Parathyroid adenoma (tissue), 2 donors: ENCODE measurements around the gene GPRC5B.

Source experiments
- H2AFZ ChIP-seq: fragments of 300-600 bp; sonication (generic); one replicate; pipeline ENCODE4 v1.7.0; 2017; ENCODE audit warnings: antibody characterized with exemption, mild to moderate bottlenecking
- H3K27ac ChIP-seq: fragments of 300-600 bp; sonication (generic); one replicate; pipeline ENCODE4 v1.7.0; 2017
- H3K27me3 ChIP-seq: fragments of 300-600 bp; sonication (generic); one replicate; pipeline ENCODE4 v1.7.0; 2017; ENCODE audit warnings: low read length; ENCODE audit not compliant: control insufficient read depth, insufficient read depth
- H3K36me3 ChIP-seq: fragments of 300-600 bp; sonication (generic); one replicate; pipeline ENCODE4 v1.7.0; 2017; ENCODE audit warnings: low read length; ENCODE audit not compliant: control insufficient read depth, insufficient read depth
- H3K4me1 ChIP-seq: fragments of 300-600 bp; sonication (generic); one replicate; pipeline ENCODE4 v1.7.0; 2017; ENCODE audit warnings: control low read depth
- H3K4me2 ChIP-seq: fragments of 300-600 bp; sonication (generic); one replicate; pipeline ENCODE4 v1.7.0; 2017; ENCODE audit warnings: low read length
- H3K4me3 ChIP-seq: fragments of 300-600 bp; sonication (generic); one replicate; pipeline ENCODE4 v1.7.0; 2017; ENCODE audit warnings: low read depth, low read length
- H3K79me2 ChIP-seq: fragments of 300-600 bp; sonication (generic); one replicate; pipeline ENCODE4 v1.7.0; 2017; ENCODE audit warnings: control low read depth
- H3K9ac ChIP-seq: fragments of 300-600 bp; sonication (generic); one replicate; pipeline ENCODE4 v1.7.0; 2017; ENCODE audit warnings: mild to moderate bottlenecking
- H3K9me3 ChIP-seq: fragments of 300-600 bp; sonication (generic); one replicate; pipeline ENCODE4 v1.7.0; 2017; ENCODE audit warnings: low read length; ENCODE audit not compliant: control insufficient read depth
- TF ChIP-seq, protein P1 (sequence below): fragments of 300-600 bp; sonication (generic); IDR thresholded peaks from one replicate; pipeline ENCODE4 v1.7.0; 2017; ENCODE audit warnings: antibody characterized with exemption, mild to moderate bottlenecking
- donor health status: primary hyperparathyroidism.

The GPRC5B gene

GRCh38 chr16:19909750-19910322, 25.2 kb upstream of the GPRC5B start:
- Histone ChIP-seq H3K27me3 (no peaks in the 10 kb centered on the region), H3K36me3 (no peaks in the 10 kb centered on the region), H3K9me3 (no peaks in the 10 kb centered on the region), H3K9ac (no peak overlapping the region), H3K4me1 (no peaks in the 10 kb centered on the region), H3K27ac (no peak overlapping the region), H3K79me2 (no peaks in the 10 kb centered on the region), H2AFZ (no peak overlapping the region), H3K4me2 (no peak overlapping the region), H3K4me3 (no peak overlapping the region)
- TF ChIP-seq, protein P1, sequence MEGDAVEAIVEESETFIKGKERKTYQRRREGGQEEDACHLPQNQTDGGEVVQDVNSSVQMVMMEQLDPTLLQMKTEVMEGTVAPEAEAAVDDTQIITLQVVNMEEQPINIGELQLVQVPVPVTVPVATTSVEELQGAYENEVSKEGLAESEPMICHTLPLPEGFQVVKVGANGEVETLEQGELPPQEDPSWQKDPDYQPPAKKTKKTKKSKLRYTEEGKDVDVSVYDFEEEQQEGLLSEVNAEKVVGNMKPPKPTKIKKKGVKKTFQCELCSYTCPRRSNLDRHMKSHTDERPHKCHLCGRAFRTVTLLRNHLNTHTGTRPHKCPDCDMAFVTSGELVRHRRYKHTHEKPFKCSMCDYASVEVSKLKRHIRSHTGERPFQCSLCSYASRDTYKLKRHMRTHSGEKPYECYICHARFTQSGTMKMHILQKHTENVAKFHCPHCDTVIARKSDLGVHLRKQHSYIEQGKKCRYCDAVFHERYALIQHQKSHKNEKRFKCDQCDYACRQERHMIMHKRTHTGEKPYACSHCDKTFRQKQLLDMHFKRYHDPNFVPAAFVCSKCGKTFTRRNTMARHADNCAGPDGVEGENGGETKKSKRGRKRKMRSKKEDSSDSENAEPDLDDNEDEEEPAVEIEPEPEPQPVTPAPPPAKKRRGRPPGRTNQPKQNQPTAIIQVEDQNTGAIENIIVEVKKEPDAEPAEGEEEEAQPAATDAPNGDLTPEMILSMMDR: no peak

DNA sequence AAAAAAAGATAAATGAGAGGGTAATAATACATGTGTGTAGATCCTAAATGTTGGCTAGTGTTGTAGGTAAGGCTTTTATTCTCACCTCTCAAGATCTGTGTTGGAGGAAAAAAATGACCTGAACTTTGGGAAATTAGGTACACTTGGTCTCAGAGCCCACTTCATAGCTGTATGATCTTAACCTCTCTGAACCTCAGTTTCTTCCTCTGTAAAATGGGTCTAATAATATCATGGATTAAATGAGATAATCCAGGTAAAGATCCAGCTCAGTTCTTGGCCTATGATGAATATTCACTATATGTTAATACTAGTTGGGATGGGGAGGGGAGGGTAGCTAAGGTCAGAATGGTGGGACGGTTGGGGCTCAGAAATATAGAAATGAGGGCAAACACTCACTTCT, 24.3 kb upstream of the GPRC5B start:
- Histone ChIP-seq H3K4me3 (no peak overlapping the region), H3K9ac (no peak overlapping the region), H3K4me1 (no peaks in the 10 kb centered on the region), H3K27ac (no peak overlapping the region), H3K4me2 (no peak overlapping the region), H2AFZ (no peak overlapping the region), H3K27me3 (no peaks in the 10 kb centered on the region), H3K36me3 (no peaks in the 10 kb centered on the region), H3K79me2 (no peaks in the 10 kb centered on the region), H3K9me3 (no peaks in the 10 kb centered on the region)
- TF ChIP-seq, protein P1: no peak

- Histone ChIP-seq H2AFZ (peak overlapping the region; percentile 67), H3K9me3 (no peaks in the 10 kb centered on the region), H3K27ac (no peak overlapping the region), H3K27me3 (no peaks in the 10 kb centered on the region), H3K79me2 (no peaks in the 10 kb centered on the region), H3K4me3 (no peak overlapping the region), H3K36me3 (no peaks in the 10 kb centered on the region), H3K4me2 (peak overlapping the region; percentile 63), H3K9ac (no peak overlapping the region), H3K4me1 (no peaks in the 10 kb centered on the region)
- TF ChIP-seq, protein P1: peak; percentile 97
Measured at GRCh38 chr16:19907161-19907992, 22.7 kb upstream of the GPRC5B start.

- no peak overlapping the region for H3K27ac ChIP-seq
- no peaks in the 10 kb centered on the region for H3K4me1 ChIP-seq
- no peak overlapping the region for H3K4me3 ChIP-seq
- no peak overlapping the region for H2AFZ ChIP-seq
- H3K27me3 ChIP-seq: no peaks in the 10 kb centered on the region
- H3K9ac ChIP-seq: no peak overlapping the region
- no peaks in the 10 kb centered on the region for H3K9me3 ChIP-seq
- H3K36me3 ChIP-seq: no peaks in the 10 kb centered on the region
- no peaks in the 10 kb centered on the region for H3K79me2 ChIP-seq
- TF ChIP-seq, protein P1: no peak
- no peak overlapping the region for H3K4me2 ChIP-seq
Measured at GRCh38 chr16:19901164-19901563, 16.5 kb upstream of the GPRC5B start.

DNA sequence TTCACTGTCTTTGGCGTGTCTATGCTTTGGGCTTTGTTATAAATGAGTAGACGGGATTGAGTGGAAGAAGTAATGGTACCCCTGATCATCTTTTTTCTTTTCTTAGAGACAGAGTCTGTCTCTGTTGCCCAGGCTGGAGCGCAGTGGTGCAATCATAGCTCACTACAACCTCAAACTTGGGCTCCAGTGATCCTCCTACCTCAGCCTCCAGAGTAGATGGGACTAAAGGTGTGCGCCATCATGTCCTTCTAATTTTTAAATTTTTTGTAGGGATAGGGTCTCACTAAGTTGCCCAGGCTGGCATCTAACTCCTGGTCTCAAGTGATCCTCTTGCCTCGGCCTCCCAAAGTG, 14.9 kb upstream of the GPRC5B start:
- no peak overlapping the region for H3K4me3 ChIP-seq
- H3K4me1 ChIP-seq: no peaks in the 10 kb centered on the region
- TF ChIP-seq, protein P1: no peak
- no peaks in the 10 kb centered on the region for H3K79me2 ChIP-seq
- no peak overlapping the region for H3K4me2 ChIP-seq
- H3K36me3 ChIP-seq: no peaks in the 10 kb centered on the region
- no peak overlapping the region for H3K27ac ChIP-seq
- no peaks in the 10 kb centered on the region for H3K27me3 ChIP-seq
- H2AFZ ChIP-seq: no peak overlapping the region
- no peak overlapping the region for H3K9ac ChIP-seq
- no peaks in the 10 kb centered on the region for H3K9me3 ChIP-seq
